Cardiac fibroblast (primary cell): ENCODE data around the gene MRGPRG.

Experiments used
- DNase-seq, 2 donors: peaks; one replicate each; pipeline versions ENCODE4 v3.0.0 to v3.0.0-alpha.2; 2010; ENCODE audit warnings: low read depth in 2 of 2
- H3K4me3 ChIP-seq, 2 donors: replicated peaks in 1 of 2; 1 replicate in 1 of 2; 2 replicates in 1 of 2; pipeline ENCODE4 v1.5.1; 2011; ENCODE audit warnings: low read depth in 2 of 2, low read length in 2 of 2, mild to moderate bottlenecking in 2 of 2, moderate library complexity in 1 of 2
- CTCF ChIP-seq: IDR thresholded peaks from one replicate; pipeline ENCODE4 v1.5.1; 2011; ENCODE audit warnings: low read depth, mild to moderate bottlenecking, low read length, inconsistent platforms

The MRGPRG gene

DNA sequence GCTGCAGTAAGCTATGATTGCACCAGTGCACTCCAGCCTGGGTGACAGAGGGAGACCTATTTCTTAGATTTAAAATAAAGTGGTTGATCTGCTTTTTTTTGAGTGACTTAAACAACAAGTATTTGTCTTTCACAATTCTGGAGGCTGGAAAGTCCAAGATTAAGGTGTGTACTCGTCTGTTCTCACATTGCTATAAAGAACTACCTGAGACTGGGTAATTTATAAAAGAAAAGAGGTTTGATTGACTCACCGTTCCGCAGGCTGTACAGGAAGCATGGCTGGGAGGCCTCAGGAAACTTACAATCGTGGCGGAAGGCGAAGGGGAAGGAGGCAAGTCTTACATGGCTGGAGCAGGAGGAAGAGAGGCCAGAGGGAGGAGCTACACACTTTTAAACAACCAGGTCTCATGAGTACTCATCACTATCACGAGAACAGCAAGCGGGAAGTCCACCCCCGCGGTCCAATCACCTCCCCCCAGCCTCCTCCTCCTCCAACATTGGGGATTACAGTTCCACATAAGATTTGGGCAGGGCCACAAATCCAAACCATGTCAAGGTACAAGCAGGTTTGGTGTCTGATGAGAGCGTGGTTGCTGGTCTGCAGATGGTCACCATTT, 33.8 kb downstream of the MRGPRG start:
- TF ChIP-seq CTCF, result no peak
- DNase-seq, result no peak
- no peak overlapping the region for H3K4me3 ChIP-seq

DNA sequence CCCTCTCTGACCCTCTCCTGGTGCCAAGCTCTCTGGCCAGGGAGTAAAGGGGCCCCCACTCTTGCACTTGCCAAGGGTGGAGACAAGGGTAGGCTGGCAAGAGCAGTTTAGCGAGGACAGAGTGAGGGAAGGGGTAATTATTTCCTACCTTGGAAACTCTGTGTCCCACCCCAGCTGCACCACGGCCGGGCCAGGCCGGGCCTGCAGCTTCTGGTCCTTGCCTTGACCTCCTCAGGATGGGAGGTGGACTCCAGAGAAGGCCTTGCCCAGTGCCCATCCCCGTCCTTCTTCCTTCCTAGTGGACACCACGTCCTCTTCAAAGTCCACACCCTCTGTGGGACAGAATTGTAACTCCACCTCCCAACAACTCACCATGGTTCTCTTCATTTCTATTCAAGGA, 35.1 kb downstream of the MRGPRG start:
- H3K4me3 ChIP-seq, result no peak overlapping the region
- no peak for DNase-seq
- no peak for TF ChIP-seq CTCF

DNA sequence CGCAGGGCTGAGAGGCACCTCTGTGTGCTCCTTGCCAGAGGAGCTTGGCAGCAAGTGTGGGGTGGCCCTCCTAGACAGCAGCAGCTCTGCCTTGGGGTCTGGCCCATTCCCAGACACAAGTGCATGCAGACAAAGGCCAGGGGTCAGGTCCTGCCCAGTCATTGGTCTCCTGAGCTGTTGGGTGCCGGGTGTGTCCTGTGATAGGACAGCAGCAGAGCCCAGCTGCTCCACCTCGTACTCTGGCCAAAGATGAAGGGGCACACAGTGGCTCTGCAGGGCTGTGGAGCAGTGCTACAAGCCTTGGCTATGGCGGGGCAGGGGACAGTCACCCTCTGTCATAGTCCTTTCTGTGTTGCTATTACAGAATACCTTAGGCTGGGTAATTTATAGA, 36.2 kb downstream of the MRGPRG start:
- H3K4me3 ChIP-seq, result no peak overlapping the region
- no peak for DNase-seq
- no peak for TF ChIP-seq CTCF

DNA sequence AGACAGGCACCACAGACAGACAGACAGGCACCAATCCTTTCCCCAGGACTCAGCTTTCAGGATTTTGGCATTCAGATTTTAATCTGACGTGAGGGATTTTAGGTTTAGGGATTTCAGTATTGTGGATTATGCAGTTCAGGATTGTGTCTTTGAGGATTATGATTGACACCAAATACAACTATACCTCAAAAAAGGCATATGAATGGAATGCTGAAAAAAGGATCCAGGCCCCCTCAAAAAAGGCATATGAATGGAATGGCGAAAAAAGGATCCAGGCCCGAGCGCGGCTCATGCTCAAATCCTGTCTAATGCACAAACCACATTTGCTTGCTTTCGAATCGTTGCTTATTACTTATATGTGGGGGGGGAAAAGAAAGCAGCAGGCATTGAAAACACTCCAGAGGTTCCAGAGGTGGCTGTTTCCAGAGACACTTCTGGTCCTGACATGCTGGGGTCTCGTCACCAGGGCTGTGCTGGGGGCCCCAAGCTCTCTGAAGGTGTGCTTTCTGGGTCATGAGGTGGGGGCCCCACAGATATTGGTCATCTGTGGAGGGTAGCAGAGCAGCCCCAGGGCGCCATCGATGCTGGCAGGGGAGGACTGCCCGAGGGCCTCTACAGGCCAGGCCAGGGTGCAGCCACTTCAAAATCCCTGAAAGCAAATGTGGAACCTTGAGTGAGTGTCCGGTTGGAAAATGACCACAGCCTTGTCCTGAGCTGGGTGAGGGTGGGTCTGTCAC, 36.7 kb downstream of the MRGPRG start:
- no peak for DNase-seq
- TF ChIP-seq CTCF, result no peak
- H3K4me3 ChIP-seq, result no peak overlapping the region

- no peak for DNase-seq
- no peak overlapping the region for H3K4me3 ChIP-seq
- no peak for TF ChIP-seq CTCF
Measured at GRCh38 chr11:3180869-3181268, 37.7 kb downstream of the MRGPRG start.

DNA sequence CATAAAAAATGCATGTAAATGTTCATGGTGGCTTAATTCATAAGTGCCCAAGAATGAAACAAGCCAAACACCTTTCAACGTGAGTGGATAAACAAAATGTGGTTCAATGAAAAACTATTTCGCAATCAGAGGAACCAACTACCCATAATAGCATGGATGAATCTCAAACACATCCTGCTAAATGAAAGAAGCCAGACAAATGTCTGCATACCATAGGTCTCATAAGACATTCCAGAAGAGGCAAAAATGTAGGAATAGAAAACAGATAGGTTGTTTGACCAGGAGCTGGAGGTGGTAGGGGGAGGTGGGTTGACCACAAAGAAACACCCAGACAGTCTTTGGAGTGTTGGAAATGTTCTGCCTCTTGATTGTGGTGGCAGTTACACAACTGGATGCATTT, 40.3 kb downstream of the MRGPRG start:
- TF ChIP-seq CTCF, result no peak
- peak; percentile 29 to 59 for DNase-seq
- no peak overlapping the region for H3K4me3 ChIP-seq
